HG03342 (cell line): ENCODE results near the gene PPP1R11.

ENCODE experiments used
- ATAC-seq: cut with Tn5 transposase; IDR thresholded peaks from one replicate; pipeline ENCODE4 v1.9.1; 2021; ENCODE audit warnings: mild to moderate bottlenecking, moderate library complexity; ENCODE audit not compliant: unreplicated experiment

The PPP1R11 gene

GRCh38 chr6:30061092-30061857 is 5.7 kb upstream of the PPP1R11 start, which contains the start of gene POLR1H:
Gene POLR1H (plus strand): TSS chr6:30061265. CDS start chr6:30061525, 260 bp downstream.
- ATAC-seq = peak; percentile 77

- peak; percentile 19 for ATAC-seq
Observed at GRCh38 chr6:30061858-30062458, 5.0 kb upstream of the PPP1R11 start.

GRCh38 chr6:30062471-30063178 is 4.4 kb upstream of the PPP1R11 start:
- ATAC-seq = no peak

- no peak for ATAC-seq
Observed at GRCh38 chr6:30063315-30063714, 3.7 kb upstream of the PPP1R11 start.

GRCh38 chr6:30066082-30066481 is 916 bp upstream of the PPP1R11 start:
- ATAC-seq = no peak

- ATAC-seq = no peak
Observed at GRCh38 chr6:30067460-30068139, 602 bp downstream of the PPP1R11 start.

- ATAC-seq = no peak
Observed at GRCh38 chr6:30071081-30071818, 4.3 kb downstream of the PPP1R11 start.

- ATAC-seq = no peak
Observed at GRCh38 chr6:30071858-30072257, 4.9 kb downstream of the PPP1R11 start.

GRCh38 chr6:30073489-30074235 is 6.7 kb downstream of the PPP1R11 start:
- ATAC-seq = no peak

GRCh38 chr6:30074331-30075093 is 7.5 kb downstream of the PPP1R11 start:
- no peak for ATAC-seq

GRCh38 chr6:30075094-30075789 is 8.2 kb downstream of the PPP1R11 start, which contains the start of gene RNF39:
Gene RNF39 (minus strand): TSS chr6:30075769. CDS start chr6:30075585, 184 bp downstream.
- no peak for ATAC-seq

GRCh38 chr6:30075790-30076732 is 9.1 kb downstream of the PPP1R11 start:
- ATAC-seq = no peak

- no peak for ATAC-seq
Observed at GRCh38 chr6:30077218-30077617, 10.2 kb downstream of the PPP1R11 start.

GRCh38 chr6:30087876-30088275 is 20.9 kb downstream of the PPP1R11 start:
- no peak for ATAC-seq

- no peak for ATAC-seq
Observed at GRCh38 chr6:30091577-30092381, 24.8 kb downstream of the PPP1R11 start.

GRCh38 chr6:30092852-30093543 is 26.0 kb downstream of the PPP1R11 start:
- ATAC-seq = no peak
